Measurements from ENCODE around the gene PANK1.

DNA sequence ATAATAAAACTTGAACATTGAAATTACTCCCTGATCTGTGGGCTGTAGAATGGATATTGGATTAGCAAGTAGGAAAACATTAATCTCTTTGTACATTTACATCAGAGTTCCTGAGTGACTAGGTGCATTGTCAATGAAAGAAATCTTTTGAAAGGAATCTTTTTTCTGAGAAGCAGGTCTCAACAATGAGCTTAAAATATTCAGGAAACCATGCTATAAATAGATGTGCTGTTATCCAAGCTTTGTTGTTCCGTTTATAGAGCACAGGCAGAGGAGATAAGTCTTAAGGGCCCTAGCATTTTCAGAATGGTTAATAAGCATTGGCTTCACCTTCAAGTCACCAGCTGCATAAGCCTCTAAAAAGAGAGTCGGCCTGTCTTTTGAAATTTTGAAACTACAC, 68.3 kb downstream of the PANK1 start:
- TF ChIP-seq, protein P1, sequence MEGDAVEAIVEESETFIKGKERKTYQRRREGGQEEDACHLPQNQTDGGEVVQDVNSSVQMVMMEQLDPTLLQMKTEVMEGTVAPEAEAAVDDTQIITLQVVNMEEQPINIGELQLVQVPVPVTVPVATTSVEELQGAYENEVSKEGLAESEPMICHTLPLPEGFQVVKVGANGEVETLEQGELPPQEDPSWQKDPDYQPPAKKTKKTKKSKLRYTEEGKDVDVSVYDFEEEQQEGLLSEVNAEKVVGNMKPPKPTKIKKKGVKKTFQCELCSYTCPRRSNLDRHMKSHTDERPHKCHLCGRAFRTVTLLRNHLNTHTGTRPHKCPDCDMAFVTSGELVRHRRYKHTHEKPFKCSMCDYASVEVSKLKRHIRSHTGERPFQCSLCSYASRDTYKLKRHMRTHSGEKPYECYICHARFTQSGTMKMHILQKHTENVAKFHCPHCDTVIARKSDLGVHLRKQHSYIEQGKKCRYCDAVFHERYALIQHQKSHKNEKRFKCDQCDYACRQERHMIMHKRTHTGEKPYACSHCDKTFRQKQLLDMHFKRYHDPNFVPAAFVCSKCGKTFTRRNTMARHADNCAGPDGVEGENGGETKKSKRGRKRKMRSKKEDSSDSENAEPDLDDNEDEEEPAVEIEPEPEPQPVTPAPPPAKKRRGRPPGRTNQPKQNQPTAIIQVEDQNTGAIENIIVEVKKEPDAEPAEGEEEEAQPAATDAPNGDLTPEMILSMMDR (conservative IDR thresholded peaks at IDR 0.05): no peak
- TF ChIP-seq EZH2 (IDR thresholded peaks at IDR 0.05; ENCODE audit: low read depth): no peak

Data from PC-9 (cell line).